NK-92 treated with Interleukin-12 subunit alpha and Interleukin-12 subunit beta, amount 100 ng/mL, for 24 hours (cell line): ENCODE measurements around the gene ADGRG7.
"Not testable (repeated sequence)": the region's sequence is repeated elsewhere in the genome, so short reads cannot be mapped to it uniquely, and the experiment has no call there.

ENCODE experiments used
- DNase-seq: peaks from one replicate; lab custom pipeline; 2025; lab: John Stamatoyannopoulos, UW

The ADGRG7 gene

DNA sequence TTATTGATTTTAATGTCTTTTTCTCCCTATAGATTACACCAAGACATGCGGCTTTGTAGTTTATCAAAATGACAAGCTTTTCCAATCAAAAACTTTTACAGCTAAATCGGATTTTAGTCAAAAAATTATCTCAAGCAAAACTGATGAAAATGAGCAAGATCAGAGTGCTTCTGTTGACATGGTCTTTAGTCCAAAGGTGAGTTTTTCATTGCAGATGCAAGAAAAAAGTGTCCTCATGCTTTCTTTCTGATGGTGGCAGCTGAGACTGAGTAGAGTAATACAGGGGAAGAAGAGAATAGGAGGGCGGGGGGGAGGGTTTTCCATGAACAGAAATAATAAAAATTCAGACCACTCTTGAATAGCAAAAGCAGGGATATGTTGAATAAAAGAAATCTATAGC is 36.5 kb downstream of the ADGRG7 start:
- no peak for DNase-seq

DNA sequence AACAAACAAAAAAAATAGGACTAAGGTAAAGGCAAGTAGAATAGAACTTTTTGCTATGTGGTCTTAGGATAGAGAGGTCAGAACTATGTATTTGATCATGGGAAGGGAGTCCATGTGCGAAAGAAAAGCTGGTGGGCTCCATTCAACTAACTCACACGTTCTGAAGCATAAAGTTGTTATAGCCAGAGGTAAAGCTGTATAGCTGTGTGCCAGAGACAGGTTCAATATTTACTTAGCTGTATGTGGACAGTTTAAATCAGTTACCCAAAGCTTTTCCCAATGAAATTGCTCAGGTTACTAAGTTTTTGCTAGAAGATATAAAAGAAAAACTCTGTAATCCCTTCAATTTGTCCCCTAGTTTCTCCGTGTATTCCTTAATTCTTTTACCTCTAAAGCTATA is 37.8 kb downstream of the ADGRG7 start:
- no peak for DNase-seq

DNA sequence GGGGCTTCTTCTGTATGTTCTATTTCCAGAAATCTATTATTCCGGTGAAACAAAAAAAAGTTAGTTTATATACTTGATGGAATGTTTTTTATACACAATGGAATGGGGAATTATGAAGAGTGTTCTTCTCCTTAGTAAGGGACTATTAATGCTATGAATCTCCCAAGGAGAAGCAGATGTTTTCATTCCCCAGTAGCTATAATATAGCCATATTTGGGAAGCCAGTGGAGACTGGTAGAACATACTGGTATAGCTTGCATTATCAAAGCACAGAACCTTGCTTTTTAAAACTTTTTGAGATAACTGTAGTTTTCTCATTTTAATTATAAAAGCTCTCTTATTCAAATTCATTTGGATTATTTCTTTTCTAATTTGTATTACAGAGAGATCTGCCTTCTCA is 38.3 kb downstream of the ADGRG7 start:
- no peak for DNase-seq

DNA sequence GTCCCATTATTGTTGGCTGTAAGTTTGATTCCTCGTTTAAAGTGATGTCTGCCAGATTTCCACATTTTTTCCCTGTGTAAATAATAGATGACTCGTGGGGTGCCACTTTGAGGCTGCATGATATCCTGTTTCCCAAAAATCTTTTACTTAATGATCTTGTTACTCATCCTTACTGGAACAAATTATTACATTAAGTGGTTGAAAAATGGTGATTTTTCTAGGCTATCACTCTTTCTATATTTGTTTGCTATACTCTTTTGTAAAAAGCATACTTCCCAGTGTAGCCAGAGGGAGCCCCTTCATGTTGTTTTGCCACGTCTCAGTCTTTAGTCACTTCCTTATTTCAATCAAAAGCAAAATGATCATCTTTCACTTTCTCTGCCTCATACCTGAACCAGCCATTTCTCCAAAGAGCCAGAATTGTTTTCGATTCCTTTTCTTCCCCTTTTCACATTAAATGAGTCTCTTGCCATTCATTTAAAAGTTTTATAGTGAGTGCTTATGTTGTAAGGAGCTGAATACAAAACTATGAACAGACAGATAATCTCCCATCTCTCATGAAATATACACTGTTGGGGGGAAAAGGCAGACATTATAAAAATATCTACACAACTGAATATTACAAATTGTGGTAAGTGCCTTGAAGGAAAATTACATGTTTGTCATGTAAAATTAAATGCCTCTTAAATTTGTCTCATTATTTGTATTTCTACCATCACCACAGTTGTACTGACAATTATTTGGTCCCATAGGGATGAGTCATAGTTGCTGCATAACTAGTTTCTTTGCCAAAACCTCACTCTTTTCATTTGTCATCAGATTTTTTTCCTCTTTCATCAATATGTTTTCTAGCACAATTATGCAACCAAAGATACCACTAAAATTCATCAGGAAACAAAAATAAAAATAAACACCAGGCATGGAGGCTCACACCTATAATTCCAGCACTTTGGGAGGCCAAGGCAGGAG is 41.5 kb downstream of the ADGRG7 start:
- no peak for DNase-seq

DNA sequence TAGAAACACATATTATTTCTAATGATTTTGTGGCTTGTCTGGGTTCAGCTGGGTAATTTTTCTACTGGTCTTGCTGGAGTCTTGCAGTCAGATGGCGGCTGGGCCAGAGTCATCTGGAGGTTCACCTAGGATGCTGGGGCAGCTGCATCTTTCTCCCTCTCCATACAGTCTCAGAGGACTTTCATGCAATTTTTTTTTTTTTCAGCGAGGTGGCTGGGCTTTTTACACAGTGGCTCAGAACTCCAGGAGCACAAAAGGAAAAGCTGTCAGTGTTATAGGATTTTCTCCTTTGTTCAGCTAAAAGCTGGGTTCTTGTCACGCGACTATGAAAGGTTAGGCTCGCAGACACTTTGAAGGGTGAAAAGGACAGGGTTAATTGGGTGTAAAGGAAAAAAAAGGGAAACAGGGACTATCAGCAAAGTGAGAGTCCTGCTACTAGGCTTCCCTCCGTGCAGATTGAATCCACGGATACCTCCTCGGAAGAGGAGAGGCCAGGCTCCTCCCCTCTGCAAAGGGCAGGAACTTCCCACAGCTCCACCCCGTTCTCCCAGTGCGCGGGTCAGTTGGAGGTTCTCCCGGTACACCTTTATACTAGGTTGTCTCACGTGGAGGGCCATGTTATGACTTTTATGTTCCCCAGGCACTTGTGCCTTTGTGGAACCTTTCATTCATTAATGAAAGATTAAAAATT is 44.3 kb downstream of the ADGRG7 start:
- no peak for DNase-seq

DNA sequence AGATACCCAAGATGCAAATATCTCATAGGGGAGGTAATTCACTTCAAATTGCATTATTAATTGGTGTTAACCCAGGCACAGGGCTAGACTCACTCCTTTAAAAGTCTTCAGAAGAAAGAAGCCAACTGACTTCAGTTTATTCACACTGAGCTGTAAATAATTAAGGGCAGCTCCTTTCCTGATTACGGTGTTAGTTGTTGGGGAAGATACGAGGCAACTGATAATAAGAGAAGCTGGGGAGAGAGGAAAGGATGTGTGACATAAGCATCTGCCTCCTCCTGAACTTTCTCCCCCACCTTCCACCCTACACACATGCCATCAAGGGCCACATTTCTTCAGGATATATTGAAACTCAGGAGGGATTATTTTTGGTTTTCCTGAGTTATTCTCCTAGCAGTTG is 47.5 kb downstream of the ADGRG7 start:
- no peak for DNase-seq

DNA sequence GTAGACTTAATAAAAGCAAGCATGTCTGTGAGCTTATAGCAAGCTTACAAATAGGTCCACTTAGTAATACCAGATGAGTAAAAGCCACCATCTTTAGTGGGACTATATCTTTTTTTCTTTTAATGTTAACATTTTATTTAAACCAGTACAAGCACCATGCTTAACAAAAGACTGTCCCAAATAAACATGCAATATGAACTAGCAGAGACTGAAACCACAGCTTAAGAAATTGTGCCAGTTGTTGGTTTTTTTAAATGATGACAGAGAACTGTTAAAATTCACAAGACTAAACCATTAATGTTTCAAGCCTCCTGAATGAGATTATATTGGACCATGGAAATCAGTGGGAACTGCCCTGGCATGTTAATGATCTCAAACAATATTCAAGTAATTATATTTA is 51.9 kb downstream of the ADGRG7 start:
- not testable (repeated sequence) for DNase-seq

DNA sequence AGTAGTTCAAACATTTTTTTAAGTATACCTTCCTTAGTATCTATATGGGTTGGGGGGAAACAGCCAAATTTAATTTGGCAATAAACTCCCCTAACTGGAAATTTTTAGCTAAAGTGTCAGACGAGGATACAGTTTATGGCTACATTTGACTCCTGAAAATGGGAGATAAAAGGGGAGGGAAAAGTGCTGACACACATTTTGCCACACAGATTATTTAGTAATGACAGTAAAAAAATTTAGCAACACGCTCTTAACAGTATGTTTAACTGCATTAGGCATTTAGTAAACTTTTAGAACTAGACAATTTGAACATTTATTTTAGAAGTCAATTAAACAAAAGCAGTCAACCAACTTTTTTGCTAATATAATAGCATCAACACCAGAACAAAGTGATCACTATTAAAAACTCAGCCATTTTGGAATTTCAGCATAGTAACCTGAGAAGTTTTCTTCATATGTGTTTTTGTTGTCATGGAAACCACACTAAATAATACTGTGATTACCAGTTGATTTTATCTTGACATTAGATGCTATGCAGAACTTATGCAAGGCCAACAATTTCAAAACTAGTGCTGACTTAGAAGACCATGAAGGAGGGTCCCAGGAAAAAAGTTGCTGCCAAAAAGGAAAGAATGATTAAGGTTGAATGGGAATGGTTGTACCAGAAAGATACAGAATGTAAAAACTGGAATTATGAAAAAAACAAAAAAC is 52.9 kb downstream of the ADGRG7 start:
- no peak for DNase-seq

DNA sequence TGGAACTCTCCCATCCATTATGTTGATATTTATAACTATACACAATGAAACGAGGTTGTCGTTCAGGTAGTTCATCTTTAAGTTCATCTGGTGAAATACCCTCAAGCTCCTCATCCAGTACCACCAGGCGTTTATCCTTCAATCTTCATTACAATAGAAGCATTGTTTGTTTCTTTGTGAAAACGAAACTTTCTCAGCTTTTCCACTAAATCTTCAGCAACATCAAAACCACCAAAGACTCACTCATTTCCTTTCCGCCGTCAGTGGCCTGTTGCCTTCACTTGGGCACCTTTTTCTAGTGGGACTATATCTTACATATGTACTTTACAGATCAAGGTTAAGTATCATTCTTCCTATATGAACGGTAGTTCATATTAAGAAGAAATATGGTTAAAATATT is 55.8 kb downstream of the ADGRG7 start:
- DNase-seq: no peak

DNA sequence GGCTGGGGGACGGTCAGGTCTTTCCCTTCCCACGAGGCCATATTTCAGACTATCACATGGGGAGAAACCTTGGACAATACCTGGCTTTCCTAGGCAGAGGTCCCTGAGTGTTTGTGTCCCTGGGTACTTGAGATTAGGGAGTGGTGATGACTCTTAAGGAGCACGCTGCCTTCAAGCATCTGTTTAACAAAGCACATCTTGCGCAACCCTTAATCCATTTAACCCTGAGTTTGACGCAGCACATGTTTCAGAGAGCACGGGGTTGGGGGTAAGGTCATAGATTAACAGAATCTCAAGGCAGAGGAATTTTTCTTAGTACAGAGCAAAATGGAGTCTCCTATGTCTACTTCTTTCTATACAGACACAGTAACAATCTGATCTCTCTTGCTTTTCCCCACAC is 57.3 kb downstream of the ADGRG7 start:
- DNase-seq: not testable (repeated sequence)

DNA sequence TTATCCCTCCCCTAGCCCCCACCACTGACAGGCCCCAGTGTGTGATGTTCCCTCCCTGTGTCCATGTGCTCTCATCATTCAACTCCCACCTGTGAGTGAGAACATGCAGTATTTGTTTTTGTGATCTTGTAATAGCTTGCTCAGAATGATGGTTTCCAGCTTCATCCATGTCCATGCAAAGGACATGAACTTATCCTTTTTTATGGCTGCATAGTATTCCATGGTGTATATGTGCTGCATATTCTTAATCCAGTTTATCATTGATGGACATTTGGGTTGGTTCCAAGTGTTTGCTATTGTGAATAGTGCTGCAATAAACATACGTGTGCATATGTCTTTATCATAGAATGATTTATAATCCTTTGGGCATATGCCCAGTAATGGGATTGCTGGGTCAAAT is 57.9 kb downstream of the ADGRG7 start:
- DNase-seq: not testable (repeated sequence)

DNA sequence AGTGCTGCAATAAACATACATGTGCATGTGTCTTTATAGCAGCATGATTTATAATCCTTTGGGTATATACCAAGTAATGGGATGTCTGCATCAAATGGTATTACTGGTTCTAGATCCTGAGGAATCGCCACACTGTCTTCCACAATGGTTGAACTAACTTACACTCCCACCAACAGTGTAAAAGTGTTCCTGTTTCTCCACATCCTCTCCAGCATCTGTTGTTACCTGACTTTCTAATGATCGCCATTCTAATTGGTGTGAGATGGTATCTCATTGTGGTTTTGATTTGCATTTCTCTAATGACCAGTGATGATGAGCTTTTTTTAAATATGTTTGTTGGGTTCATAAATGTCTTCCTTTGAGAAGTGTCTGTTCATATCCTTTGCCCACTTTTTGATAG is 61.6 kb downstream of the ADGRG7 start:
- DNase-seq: not testable (repeated sequence)

DNA sequence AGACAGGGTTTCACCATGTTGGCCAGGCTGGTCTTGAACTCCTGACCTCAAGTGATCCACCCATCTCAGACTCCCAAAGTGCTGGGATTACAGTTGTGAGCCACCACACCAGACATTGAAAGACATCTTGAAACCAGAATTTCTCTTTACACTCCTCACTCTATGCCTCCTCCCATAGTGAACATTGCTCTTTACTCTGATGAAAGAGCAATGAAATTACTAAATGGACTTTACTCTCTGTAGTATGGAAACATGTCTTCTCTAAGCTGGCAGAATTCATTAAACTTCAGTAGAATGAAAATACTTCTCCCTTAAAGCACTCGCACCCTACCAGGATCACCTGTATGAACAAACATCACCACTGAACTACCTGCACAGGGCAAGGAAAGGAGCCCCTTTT is 72.1 kb downstream of the ADGRG7 start:
- no peak for DNase-seq

DNA sequence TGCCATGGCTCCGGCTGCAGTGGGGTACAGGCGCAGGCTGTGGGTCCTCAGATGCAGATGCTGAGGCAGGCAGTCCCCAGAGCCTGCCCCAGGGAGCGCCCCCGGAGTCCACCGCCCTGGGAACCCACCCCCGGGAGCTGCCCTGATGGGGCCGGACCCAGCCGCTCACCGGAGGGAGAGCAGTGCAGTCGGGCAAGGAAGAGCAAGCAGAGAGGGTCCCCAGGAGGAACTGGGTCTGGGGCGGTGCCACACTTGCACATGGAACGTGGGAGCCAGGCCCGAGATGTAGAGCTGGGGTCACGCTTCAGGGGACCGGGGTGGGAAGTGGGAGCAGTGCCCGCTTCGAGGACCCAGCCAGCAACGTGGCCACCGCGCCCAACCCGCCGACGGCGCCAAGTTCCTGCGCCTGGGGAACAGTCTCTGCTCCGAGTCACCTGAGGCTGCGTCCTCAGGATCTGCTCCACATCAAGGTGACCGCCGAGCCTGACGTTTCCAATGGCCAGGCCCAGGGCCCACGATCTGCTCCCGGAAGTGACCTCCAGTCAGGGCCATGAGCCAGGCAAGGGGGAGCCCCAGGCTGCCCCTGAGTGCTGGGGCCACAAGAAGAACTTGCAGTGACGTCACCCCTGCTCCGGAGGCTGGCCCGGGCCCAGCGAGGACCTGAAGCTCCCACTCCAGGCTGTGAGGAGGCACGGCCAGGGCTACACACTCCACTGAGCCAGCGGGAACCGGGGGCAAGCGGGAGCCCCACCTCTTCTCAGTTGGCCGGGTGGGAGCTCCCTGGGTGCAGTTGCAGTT is 72.9 kb downstream of the ADGRG7 start:
- DNase-seq: no peak

DNA sequence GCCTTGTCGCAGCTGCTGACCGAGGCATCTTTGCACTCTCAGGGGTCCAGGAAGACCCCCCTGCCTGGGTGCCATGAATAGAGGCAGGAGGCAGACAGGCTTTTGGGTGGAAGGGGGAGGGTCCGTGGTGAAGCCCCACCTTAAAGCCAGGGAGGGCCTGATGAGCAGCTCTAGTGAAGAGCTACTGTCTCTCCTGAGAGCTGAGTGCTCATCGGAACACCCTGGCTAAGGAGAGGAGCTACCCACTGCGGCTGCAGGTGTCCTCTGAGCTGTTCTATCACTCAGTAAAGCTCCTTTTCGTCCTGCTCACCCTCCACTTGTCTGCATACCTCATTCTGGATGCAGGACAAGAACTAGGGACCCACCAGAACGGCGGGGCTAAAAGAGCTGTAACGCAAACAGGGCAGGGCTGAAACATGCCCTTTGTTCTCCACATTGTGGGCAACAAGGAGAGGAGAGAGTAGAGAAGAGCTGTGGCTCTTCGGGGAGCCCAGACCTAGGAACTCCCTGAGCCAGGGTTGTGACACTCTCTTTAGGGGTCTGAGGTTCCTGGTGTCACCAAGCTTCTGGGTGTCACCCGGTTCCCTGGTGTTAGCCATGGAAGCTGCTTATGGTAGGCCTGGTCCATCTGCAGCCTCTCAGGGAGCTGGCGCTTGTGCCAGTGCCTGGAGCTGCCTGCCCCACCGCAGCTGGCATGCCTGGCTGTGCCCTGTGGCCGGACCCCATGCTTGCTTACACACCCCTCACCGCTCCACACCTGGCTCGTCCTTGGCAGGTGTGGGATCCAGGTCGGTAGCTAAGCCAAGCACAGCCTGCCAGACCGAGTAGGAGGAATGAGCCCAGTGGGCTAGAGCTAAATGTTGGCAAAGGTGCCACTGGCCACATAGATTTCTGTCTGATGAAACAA is 73.7 kb downstream of the ADGRG7 start:
- DNase-seq: no peak

DNA sequence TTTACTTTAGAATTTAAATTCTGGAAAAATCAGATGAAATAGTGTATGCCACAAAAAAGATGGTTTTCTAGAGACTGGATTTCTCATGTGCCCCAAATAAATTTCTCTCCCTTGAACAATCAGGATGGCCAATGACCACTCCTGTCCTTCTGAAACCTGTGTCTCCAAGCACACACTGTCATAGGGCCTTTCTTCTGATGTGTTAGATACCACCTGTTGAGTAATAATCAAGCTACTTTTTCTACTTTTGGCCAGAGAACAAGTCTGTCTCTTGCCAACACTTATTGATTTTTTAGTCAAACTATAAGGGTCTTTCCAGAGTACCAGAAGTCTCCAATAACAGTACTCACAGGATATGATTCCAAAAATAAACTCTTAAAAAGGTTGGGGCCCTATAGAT is 83.8 kb downstream of the ADGRG7 start:
- no peak for DNase-seq

DNA sequence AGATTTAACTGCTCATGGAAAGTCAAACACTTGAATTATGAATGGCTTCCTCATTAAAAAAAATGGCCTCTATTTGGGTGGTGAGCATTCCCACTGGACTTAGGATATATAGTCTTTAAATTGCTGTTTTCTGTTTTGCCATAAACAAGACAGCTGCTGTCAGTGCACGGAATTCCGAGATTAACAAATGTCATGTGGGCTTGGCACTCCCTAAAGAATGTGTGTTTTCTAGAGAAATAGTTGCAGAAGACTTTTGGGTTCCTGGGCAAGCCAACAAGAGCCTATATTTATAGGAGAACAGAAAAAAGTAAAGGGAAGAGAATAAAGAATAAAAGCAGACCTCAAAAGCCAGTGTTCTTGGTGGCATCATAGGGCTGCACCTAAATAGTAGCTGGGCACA is 86.3 kb downstream of the ADGRG7 start:
- no peak for DNase-seq

DNA sequence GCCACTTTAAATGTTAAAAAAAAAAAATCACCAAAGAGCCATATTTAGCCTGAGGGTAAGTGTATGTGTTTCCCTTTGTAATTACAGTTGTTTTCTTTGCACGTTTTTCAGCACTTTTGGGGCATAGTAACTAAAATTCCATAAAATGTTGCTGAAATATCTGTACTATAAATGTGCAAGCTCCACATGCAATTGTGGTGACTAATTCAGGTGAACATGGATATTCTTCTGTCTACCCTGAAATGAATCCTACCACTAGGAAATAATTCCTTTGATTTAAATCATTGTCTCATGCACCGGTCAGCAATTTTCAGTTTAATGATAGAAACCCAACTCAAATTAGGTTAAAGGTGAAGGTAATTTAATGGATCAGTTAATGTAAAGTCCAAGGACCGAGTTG is 86.8 kb downstream of the ADGRG7 start:
- no peak for DNase-seq

DNA sequence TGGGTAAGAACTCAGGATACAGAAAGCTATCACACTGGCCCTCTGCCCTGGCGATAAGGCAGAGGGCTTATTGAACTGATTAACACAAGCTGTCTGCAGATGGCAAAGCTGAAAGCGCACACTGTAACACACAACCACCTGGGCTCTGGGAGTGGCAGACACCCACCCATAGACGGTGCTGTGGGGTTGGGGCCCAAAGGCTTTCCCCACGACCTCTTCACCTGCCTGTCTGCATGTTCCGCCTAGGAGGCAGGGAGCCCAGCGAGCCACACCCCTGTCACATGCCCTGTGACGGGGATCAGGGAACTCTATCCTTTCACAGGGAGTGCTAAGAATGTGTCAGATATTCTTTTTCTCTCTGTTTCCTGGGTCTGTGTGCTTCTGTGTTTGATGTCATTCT is 87.8 kb downstream of the ADGRG7 start:
- no peak for DNase-seq

DNA sequence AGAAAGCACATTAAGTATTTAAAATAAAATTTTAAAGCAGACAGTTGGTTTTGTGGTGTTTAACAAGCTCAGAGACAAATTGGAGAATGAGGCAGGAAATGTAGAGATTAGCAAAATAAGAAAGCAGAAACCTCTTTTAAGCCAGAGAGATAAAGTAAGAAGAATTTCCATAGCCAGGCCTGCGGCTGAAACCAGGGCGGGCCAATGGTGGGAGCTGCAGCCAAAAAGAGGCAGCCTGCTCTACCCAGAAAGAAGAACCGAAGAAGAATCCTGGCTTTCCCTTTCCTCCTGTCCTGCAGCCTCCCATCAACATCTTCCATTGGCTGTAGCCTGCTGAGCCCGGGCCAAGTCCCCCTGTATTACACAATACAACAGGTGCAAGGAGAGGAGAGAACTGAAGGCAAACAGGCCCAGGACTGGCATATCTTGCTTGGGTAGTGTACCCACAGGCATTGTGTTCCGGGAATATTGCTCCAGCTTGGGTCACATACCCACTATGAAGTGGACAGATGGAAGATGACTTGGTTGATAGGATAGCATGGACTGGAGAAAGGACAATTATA is 88.4 kb downstream of the ADGRG7 start:
- DNase-seq: no peak

DNA sequence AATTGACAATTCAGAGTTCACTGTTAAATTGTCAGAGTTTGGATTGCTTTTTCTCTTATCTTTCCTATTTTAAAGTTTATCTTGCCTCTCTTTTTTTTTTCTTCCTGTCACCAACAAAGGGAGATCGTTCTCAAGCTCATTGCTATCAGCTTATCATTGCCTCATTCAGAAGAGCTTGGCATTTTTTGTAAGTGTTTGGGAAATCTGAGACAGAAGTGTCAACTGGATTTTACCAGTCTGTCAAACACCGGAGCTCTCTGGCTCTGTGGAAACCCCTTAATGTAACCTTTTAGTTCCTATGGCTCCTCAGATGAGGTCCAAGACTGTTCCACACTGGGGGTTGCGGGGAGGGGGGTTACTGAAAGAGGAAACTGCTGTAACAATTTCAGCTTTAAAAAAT is 89.3 kb downstream of the ADGRG7 start:
- DNase-seq: no peak
